Hematopoietic multipotent progenitor cell treated with erythropoietin and hydrocortisone succinate and interleukin-3 and kit ligand, for 6 days (in vitro differentiated cells): Measurements from ENCODE around the gene TRAF5.

Experiments used
- DNase-seq: peaks from one replicate; pipeline ENCODE4 v3.0.0-alpha.2; 2015

The TRAF5 gene

DNA sequence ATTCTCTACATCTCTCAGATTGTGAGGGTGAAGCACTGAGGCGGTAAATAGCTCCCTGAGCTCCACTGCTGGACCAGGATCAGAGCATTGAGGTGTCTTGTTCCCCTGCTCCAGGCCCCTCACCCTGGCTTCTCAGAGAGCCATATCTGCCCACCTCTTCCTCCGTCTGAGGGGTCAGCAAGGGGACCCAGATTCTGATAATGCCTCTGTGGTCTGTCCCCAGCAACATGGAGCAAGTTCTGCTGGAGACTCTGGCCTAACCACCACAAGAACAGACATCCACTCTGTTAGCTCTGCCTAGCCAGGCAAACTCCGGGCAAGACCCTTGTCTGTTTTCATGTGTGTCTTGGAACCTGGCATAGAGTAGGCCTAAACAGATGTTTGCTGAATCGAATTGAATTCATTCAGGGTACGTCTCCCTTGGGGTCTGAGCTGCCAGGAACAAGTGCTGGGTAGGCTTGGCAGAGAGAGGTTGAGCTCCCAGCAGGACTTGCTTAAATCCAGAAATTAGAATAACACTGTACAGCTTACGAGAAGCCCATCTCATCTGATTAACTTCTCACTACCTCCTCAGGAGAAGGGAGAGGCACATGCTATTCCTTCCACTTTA lies 2.3 kb downstream of the TRAF5 start:
- DNase-seq, result no peak

DNA sequence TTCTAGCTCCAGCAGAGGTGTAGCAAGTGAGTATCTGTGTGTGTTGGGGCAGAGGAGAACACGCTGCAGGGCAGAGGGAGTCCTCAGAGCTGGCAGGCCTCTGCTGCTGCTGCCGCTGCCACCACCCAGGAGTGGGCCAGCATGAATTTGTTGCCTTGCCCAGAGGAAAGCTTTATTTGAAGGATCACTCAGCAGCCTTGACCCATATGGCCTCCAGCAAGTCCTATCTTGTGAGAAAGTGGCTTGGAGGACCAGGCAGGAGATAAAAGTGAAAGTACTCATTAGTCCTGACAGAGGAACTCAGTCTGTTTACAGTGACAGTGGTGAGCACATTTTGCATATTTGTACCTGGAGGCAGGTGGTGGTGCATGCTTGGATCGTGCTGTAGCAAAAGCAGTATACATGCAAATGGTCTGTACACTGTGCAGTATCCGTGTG lies 3.1 kb downstream of the TRAF5 start:
- DNase-seq, result no peak

DNA sequence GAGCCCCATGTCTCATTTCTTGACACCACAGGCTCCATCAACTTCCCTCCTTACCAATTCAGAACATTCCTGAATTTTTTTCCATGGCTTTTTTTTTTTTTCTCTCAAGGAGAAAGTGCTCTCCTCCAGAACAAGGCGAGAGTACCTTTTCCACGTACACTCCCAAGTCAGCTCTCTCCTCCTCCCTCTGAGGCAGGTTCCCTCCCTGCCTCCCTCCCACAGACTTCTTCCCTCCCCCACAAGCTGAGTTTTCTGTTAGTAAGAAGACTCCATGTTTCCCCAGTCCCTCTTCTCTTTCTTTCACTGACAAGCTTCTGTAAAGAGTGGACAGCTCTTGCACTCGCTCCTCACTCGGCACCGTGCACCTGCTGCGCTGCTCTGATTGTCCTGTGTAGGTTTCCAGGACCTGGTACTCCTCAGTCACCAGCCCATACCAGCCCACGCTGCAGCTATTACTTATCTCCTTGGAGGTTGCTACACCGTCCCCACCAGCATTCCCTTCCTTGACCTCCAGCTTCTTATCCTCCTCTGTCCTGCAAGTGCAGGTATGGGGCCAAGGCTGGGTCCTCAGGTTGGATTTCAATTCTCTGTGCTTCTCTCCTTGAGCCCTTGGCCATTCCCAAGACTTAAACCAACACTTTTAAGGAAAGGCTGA lies 3.8 kb downstream of the TRAF5 start:
- no peak for DNase-seq

DNA sequence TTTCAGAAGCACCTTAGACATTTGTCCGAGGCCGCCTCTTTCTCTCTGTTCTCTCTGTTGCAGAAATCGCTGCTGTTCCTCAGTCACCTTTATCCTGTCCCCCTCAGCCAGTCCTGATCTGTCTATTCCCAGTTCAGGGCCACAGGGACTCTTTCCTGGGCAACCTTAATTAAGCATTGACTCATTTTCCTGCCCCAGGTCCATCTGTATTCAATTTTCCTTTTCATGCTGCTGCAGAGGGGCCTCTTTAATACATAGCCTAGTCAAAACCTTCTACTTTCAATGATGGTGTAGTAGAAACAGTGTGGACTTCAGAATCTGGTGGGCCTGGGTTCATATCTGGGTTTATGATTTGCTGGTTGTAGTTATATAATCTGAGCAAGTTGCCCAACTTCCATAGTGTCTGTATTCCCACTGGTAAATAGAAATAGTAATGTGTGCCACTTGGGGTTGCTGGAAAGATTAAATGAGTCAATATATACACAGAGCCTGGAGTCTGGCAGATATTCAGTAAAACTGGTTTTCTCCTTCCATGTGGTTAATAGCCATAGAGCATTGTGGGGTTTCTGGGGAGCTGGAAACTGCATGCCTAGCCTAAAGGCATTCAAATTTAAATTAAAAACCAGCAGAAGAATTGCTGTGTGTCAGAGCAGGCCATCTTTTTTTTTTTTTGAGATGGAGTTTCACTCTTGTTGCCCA lies 4.5 kb downstream of the TRAF5 start:
- DNase-seq, result no peak

DNA sequence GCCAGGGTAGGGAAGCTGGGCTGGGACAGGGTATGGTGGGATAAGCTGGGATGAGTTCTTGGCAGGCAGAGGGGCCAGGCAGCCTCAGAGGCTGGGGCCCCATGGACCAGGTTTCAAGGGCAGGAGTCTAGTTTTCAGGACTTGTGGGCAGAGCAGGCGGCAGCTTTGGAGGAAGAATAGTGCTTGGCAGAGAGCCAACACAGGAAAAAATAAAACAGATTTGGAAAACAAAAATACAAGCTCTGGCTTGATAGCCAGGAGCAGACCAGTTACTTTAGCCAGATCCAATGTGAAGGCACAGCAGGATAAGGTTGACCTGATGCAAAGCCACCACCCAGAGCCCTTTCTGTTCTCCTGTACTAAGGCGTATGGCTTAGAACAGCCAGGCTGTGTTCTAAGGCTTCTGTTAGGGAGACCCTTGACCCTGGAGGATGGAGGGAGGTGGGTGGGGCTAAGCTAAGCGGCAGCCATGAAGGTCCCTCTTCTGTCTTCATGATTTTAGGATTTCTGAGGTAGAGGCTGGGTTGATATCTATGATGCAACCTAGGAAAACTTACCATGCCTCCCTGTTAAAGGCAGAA lies 5.5 kb downstream of the TRAF5 start:
- no peak for DNase-seq

DNA sequence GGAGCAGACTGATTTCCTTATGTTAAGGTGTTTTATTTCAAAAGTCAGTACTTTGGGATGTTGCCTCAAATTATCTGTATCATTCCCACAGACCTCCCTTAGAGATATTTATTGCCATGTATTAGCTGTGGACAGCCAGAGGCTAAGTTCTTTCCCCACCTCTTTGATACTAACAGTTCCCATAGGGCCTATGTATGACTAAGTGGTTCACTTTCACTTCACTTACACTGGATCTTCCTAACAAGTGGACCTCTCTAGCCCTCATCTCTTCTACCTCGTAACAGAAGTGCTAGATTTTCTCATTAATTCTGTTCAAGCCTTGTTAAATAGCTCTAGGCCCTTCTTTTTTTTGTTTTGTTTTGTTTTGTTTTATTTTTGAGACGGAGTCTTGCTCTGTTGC lies 6.2 kb downstream of the TRAF5 start:
- no peak for DNase-seq

DNA sequence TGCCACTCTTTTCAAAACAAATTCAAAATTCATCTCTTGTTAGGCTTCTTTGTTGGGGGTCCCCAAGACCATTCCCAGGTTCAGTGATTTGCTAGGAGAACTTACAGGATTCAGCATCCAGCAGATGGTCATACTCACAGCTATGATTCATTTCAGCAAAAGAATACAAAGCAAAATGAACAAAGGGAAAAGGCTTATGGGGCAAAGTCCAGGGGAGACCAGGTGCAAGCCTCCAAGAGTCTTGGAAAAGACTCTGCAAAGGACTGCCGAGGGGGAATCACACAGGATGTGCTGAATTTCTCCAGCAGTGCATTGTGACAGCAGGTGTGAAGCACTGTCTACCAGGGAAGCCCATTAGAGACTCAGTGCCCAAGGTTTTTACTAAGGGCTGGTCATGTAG lies 7.3 kb downstream of the TRAF5 start:
- no peak for DNase-seq

DNA sequence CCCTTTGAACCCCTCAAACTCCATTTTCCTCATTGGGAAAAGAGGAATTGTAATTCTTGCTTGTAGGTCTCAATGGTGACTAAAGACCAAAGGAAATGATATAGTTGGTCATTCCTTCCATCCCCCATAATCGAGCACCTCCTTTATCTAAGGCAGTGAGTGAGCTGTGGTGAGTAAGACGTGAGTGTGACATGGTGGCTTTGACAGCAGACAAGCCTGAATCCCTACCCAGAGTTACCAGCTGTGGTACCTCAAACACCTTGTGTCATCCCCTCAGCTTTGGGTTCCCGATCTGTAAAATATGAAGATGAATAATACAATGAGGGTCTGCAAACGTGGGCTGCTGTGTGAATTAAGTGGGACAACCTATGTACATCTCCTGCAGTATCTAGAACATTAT lies 8.4 kb downstream of the TRAF5 start:
- DNase-seq, result no peak

DNA sequence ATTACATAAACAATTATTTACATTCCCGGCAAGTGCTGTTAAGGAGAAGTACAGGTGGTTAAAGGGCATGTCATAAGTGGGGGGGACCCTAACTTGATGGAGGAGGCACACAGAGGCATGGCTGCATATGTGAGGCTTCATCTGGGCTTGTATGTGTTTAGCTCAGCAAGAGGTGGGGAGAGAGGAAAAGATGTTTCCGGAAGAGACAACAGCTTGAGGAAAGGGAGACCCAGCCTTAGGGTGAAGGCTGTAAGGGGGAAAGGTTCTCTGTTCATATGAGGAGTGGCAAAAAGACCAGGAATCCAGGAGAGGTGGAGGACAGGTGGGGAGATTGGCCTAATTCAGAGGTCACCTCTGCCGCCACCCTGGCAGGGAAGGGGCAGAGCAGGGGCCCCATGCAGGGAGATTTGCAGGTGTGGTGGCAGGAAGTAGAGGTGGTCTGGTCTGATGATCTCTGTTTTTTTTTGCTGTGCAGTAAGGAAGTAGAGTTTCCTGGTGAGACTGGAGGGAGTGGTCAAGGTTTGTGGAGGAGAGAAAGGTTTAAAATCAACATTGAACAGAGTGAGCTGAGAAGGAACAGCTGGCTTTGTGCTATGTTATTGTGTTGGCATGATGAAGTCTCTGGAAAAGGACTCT lies 9.0 kb downstream of the TRAF5 start:
- no peak for DNase-seq

DNA sequence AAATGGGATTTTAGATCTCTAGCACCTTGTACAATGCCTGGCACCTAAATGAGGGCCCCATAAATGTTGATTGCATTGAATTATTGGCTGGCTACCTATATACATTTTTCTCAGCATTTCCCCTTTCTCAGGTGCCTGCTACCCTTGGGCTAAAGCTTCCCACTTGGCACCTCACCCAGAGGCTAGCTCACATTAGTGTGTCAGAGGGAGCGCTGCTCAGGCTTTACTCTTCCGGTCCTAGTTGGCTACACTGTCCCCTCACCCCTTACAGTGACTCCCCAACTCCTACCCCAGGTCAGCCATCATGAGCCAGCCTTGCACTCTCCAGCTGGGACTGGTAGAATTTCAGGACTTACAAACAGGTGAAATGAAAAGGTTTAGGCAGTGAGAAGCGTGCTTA lies 9.5 kb downstream of the TRAF5 start:
- no peak for DNase-seq

DNA sequence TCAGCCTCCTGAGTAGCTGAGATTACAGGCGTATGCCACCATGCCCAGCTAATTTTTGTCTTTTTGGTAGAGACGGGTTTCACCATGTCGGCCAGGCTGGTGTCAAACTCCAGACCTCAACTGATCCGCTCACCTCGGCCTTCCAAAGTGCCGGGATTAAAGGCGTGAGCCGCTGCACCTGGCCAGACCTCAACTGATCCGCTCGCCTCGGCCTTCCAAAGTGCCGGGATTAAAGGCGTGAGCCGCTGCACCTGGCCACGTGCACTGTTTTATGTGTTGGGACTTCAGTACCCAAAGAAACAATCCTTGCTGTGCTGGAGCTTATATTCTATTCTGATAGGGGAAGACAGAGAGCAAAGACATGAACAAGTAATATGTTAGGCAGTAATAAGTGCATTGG lies 10.1 kb downstream of the TRAF5 start:
- DNase-seq, result no peak

DNA sequence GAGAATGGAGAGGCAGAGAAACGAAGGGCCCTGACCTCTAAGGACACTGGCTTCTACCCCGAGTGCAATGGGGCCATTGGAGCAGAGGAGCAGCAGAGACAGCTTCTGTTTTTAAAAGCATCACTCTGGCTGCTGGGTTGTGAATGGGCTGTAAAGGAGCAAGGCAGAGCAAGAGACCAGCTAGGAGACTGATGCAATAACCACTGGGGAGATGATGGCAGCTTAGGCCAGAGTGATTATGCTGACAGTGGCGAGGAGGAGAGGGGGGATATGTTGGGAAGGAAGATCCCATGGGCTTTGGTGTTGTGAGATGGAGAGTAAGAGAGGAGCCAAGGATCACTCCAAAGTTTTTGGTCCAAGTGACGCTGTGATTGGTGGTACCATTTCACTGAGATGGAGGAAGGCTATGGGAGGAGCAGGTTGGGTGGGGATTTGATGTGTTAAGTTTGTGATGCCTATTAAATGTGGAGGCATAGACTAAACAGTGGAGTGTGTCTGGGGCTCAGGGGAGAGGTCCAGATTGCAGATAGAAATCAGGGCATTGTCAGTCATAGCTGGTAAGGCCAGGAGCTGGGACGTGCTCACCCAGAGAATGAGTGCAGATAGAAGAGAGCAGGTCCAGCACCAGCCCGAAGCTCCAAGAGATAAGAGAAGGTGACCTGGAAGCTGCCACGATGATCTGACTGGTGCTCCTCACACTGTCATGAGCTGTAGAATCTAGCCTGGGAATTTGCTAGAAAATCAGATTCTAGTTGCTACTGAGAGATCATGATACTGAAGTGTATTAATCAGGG lies 11.0 kb downstream of the TRAF5 start:
- no peak for DNase-seq

DNA sequence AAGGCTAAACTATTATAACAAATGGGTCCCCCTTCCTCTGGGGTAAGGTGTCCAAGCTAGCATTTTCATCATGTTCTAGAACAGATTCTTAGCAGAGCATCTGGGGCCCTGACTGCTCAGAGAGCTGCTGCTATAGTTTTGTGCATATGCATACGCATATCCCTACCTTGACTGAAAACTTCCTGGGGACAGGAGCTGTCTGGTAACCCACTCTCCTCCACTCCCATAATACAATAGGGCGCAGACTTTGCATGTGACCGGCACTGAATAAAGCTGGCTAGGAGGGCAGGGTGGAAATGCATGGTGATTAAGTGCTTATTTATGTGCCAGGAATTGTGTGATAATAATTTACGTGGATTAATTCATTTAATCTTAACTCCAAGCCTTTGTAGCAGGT lies 11.6 kb downstream of the TRAF5 start:
- DNase-seq, result no peak

DNA sequence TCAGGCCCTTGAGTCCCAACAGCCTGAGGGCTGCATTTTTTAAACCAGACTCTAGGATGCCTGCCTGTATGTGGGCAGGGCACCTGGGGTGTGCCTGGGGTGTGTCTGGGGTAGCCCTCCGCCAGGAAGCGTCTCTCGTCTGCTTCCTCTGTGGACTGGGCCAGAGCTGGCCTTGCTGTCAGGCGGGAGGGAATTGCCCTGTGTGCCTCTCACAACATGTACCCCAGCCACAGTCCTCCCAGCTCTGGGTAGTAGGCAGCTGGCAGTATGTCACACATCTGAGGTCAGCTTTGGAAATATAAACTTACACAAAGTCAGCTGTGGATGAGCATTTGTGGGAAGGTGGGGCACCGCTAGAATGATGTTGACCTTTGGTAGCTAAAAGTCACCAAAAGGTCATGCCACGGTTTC lies 13.0 kb downstream of the TRAF5 start:
- no peak for DNase-seq

DNA sequence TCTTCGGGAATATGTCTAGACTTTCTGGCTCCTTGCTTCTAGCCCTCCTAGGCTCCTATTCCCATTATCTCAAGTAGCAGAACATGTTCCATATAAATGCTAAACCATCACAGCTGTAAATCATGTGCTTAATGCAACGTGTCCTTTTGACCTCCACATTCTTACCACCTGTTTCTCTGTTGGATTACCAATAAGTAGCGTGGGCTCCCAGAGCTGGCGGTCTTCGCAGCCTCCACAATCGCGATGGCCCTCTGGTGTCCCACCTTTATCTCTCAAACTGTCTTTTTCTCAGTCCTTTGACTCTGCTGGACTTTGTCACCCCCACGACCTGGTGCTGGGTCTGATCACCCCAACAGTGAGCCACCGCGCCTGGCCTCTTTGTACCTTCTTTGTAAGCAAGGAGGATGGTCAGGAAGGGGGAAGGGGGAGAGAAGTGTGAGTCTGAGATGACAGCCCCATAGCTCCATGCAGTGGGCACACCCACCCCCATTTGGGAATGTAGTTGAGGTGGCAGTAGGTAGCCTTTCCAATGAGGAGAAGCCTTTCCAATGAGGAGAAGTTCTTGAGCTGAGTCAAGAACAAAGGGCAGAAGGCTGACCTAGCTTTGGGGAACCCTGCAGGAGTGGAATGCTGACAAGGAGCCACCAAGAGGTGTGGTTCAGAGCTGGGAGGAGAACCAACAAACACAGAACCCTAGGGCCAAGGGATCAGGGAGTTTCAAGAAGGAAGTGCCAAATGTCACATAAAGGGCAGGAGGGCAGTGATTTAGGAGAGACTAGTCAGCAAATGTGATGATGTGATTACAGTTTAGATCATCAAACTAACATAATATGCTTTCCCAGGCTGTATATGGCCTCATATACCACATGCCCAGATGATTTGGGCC lies 14.2 kb downstream of the TRAF5 start:
- no peak for DNase-seq

DNA sequence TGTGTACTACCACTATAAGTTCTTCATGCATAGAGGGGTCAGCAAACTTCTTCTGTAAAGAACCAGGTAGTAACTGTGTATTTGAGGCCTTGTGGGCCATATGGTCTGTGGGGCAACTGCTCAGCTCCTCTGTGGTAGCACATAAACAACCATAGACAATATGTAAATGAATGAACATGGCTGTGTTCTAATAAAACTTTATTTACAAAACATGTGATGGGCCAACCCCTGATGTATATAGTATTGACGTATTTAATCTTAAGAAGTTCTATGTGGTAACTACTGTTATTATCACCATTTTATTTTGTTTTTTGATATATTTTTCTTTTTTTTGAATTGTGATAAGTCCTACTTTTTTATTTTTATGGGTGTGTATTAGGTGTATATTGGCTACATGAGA lies 15.4 kb downstream of the TRAF5 start:
- DNase-seq, result no peak

DNA sequence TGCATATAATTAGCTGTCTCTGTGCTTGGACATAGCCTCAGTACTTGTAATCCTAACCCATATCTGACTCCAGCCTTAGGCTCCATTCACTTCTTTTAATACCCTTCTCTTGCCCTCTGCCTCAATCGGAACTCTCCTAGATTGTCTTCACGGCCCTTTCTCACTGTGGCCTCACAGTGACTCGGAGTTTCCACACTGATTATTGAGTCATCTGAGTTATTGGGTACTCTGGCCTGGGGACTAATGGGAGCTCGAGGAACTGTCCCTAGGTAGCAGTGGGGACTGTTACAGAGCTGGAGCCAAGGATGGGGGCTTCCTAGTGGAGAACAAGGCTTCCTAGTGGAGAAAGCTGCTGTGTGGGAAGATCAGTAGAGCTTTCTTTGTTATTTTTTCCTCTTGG lies 17.0 kb downstream of the TRAF5 start:
- DNase-seq, result no peak

DNA sequence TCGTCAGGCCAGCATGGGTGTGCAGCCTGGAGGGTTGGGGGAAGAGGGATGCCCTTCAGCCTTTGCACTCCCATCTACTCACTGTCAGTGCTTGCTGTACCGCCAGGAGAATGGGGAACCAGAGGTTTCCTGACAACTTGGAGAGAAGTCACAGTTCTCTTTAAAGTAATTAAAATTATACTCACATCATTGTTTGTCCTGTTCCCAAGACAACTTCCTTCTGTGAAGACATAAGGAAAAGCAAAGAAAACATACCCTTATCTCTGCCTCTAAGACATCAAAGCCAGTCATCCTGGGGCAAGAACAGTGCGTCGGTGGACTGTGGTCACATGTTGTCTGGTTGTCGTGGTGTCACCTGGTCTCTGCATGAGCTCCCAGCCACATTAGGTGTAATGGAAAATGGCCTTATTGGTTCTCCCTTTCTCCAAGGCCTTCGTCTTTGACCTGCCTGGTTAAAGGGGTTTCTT lies 17.6 kb downstream of the TRAF5 start:
- DNase-seq, result no peak

DNA sequence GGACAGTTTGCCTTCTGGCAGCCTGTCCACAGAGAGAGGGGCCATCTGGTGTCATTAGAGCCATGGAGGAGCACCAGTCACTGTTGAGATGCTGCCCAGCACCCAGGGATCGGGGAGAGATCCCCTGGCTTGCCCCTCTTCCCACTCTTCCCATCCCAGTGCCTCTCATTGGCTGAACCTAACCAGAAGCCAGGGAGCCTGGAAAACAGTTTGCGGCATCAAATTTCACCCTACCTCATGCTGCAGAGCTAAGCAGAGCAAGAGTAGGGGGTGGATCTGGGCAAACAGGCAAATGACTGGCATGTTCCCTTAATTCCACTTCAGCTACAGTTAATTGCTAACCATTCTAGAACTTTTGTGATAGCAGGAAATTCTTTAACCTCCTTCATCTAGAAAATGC lies 19.1 kb downstream of the TRAF5 start:
- no peak for DNase-seq

DNA sequence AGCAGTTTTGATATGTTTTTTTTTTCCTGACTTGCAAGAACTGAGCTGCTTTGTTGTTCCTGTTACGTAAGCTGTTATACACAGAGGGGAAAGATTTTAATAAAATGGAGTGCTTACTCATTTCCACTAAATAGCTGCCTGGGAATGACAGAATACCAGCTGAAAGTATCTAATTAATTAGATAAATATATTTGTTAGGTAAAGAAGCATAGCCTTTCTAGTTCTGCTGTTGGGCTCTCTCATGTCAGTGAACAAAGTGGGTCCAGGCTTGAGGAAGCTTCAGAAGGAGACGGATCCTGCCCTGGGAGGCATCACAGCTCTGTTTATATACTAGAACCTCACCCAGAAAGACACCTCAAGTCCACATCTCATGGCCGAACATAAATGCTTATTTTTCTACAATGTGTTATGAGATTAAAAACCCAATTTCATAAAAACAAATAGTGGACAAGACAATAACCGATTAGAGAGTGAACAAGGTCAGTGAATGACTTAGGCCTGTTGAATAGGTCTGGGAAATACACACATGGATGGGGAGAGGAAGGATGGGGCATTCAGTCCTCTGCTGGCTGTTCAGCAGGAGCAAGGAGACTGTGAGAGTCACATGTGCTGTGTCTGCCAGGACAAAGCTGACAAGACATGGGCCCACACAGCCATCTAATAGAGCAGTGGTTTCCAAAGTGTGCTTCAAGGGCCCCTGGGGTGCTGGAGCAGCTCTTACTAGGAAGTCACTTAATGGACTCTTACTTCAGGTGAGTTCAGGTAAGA lies 20.6 kb downstream of the TRAF5 start:
- DNase-seq, result no peak

DNA sequence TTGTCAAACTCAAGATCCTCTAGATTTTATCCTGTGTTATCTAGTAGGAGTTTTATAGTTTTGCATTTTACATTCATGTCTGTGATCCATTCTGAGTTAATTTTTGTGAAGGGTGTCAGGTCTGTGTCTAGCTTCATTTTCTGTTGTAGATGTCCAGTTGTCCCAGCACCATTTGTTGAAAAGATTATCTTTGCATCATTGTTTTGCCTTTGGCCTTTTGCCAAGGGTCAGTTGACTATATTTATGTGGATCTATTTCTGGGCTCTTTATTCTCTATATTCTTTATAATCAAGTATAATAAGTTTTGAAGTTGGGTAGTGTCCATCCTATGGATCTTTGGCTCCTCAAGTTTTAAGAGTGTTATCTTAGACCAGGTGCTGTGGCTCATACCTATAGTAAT lies 21.9 kb downstream of the TRAF5 start:
- no peak for DNase-seq
